VCaP (cell line): ENCODE measurements around the gene DEFB129.

Experiments used
- H3K27ac ChIP-seq: fragments of 450-650 bp; 2 replicates; pipeline ENCODE4 v1.5.1; 2017
- TF ChIP-seq, protein P1 (sequence below): fragments of 450-650 bp; conservative IDR thresholded peaks from 2 replicates; pipeline ENCODE4 v1.5.1; 2017; ENCODE audit warnings: mild to moderate bottlenecking, moderate library complexity

DEFB129 gene

GRCh38 chr20:271069-271468, 44.0 kb downstream of the DEFB129 start:
- TF ChIP-seq, protein P1, sequence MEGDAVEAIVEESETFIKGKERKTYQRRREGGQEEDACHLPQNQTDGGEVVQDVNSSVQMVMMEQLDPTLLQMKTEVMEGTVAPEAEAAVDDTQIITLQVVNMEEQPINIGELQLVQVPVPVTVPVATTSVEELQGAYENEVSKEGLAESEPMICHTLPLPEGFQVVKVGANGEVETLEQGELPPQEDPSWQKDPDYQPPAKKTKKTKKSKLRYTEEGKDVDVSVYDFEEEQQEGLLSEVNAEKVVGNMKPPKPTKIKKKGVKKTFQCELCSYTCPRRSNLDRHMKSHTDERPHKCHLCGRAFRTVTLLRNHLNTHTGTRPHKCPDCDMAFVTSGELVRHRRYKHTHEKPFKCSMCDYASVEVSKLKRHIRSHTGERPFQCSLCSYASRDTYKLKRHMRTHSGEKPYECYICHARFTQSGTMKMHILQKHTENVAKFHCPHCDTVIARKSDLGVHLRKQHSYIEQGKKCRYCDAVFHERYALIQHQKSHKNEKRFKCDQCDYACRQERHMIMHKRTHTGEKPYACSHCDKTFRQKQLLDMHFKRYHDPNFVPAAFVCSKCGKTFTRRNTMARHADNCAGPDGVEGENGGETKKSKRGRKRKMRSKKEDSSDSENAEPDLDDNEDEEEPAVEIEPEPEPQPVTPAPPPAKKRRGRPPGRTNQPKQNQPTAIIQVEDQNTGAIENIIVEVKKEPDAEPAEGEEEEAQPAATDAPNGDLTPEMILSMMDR: no peak
- no peak overlapping the region for H3K27ac ChIP-seq

DNA sequence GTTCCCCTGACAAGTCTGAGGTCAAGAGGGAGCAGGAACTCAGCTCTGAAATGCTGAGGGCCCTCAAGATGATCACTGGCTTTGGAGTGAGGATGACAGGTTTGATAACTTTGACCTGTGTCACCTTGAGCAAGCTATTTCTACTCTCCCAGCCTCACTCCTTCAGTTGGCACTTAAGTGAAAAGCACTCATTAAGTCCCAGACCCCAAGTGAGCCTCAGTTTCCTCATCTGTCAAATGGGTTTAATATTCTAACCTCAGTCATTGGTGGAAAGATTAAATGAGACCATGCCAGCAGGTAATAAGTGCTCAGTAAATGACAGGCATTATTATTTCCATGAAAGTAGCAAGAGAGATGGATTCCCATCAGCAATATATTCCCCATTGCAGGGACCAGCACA, 44.5 kb downstream of the DEFB129 start:
- no peak overlapping the region for H3K27ac ChIP-seq
- TF ChIP-seq, protein P1: no peak

DNA sequence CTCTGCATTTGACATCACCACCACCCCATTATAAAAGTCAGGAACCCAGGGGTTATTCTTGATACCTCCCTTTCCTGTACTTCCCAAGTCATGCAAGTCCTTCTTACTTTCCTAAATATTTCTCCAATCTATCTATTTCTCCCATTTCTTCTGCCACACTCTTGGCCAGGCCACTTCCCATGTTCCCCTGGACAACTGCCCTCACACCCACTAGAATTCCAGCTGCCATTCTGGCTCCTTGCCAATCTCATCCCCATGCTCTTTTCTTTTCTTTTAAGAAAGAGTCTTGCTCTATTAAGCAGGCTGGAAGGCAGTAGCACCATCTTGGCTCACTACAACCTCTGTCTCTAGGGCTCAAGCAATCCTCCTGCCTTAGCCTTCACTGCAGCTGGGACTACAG, 45.7 kb downstream of the DEFB129 start:
- no peak overlapping the region for H3K27ac ChIP-seq
- TF ChIP-seq, protein P1: no peak

DNA sequence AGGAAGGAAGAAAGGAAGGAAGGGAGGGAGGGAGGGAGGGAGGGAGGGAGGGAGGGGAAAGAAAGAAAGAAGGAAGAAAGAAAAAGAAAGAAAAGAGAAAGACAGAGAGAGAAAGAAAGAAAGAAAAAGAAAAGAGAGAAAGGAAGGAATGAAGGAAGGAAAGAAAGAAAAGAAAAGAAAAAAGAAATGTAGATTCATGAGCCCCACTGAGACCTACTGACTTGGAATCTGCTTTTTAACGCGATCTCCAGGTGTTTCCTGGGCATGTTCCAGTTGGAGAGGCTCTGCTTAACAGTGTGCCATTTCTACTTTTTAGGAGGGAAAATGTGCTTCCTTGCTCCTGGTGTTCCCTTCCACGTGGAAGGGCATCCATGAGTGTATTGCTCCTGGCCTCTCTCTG, 46.8 kb downstream of the DEFB129 start:
- TF ChIP-seq, protein P1: no peak
- no peak overlapping the region for H3K27ac ChIP-seq

DNA sequence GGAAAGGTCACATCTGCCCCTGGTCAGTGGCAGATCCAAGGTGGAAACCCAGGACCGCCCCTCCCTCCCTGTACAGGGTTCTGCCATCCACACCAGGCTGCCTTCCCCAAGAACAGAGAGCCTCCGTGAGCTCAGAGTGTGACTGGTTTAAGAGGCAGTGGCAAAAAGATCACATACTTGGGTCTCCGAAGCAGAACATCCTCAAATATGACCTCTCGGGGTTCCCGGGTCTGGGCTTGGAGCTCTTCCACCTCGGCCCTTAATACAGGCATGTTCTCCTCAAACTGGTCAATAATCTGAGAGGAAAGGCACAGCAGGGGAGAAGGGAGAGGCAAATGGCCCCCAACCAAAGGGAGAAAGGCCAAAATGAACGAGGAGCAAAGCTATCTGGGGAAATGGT, 48.7 kb downstream of the DEFB129 start:
- no peak overlapping the region for H3K27ac ChIP-seq
- TF ChIP-seq, protein P1: no peak

- no peak overlapping the region for H3K27ac ChIP-seq
- TF ChIP-seq, protein P1: no peak
Observed at GRCh38 chr20:276620-277495, 49.8 kb downstream of the DEFB129 start.

GRCh38 chr20:277496-277781, 50.4 kb downstream of the DEFB129 start:
- TF ChIP-seq, protein P1: no peak
- H3K27ac ChIP-seq: no peak overlapping the region
